ENCODE results near the gene ZSWIM3.

GRCh38 chr20:45814314-45814713 is 43.1 kb upstream of the ZSWIM3 start:
- no peak for TF ChIP-seq POLR2A (IDR thresholded peaks at IDR 0.05)
- TF ChIP-seq, protein P1, sequence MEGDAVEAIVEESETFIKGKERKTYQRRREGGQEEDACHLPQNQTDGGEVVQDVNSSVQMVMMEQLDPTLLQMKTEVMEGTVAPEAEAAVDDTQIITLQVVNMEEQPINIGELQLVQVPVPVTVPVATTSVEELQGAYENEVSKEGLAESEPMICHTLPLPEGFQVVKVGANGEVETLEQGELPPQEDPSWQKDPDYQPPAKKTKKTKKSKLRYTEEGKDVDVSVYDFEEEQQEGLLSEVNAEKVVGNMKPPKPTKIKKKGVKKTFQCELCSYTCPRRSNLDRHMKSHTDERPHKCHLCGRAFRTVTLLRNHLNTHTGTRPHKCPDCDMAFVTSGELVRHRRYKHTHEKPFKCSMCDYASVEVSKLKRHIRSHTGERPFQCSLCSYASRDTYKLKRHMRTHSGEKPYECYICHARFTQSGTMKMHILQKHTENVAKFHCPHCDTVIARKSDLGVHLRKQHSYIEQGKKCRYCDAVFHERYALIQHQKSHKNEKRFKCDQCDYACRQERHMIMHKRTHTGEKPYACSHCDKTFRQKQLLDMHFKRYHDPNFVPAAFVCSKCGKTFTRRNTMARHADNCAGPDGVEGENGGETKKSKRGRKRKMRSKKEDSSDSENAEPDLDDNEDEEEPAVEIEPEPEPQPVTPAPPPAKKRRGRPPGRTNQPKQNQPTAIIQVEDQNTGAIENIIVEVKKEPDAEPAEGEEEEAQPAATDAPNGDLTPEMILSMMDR (IDR thresholded peaks at IDR 0.05): no peak

All from thyroid gland (tissue), 4 donors.